Keratinocyte (primary cell): ENCODE measurements around the gene HCFC1. TPM values are rescaled to one million over a fixed set of nuclear protein-coding genes. Genes with fewer than 3 reads are reported as not detected.
A peak's percentile ranks its signal among the peaks of the same experiment; 100 is the strongest.
"Not testable (repeated sequence)": the region's sequence is repeated elsewhere in the genome, so short reads cannot be mapped to it uniquely, and the experiment has no call there.

Experiments used
- DNase-seq: peaks from one replicate; pipeline ENCODE4 v3.0.0-alpha.2; 2011; ENCODE audit warnings: low read depth, missing footprints, low spot score
- FAIRE-seq: peaks from 2 replicates; lab custom pipeline; 2011; peaks lifted over from hg19 to GRCh38; lab: Jason Lieb, UNC
- H2AFZ ChIP-seq: 2 replicates; pipeline ENCODE4 v1.6.0; 2012; ENCODE audit warnings: low read length, control low read depth, inconsistent platforms; ENCODE audit not compliant: control insufficient read depth
- H3K27ac ChIP-seq: 2 replicates; pipeline ENCODE4 v1.5.1; 2011; ENCODE audit warnings: low read length; ENCODE audit not compliant: control insufficient read depth, insufficient read depth
- H3K27me3 ChIP-seq: 3 replicates; pipeline ENCODE4 v1.6.0; 2011; ENCODE audit warnings: low read length; ENCODE audit not compliant: control insufficient read depth, insufficient read depth; ENCODE audit errors: extremely low read depth
- H3K36me3 ChIP-seq, 2 experiments: 2 replicates in 1 of 2; 3 replicates in 1 of 2; pipeline ENCODE4 v1.5.1; 2011; ENCODE audit warnings: low read length in 2 of 2, mild to moderate bottlenecking in 1 of 2; ENCODE audit not compliant: control insufficient read depth in 2 of 2, insufficient read depth in 2 of 2; ENCODE audit errors: extremely low read depth in 1 of 2
- H3K4me1 ChIP-seq: 3 replicates; pipeline ENCODE4 v1.5.1; 2011; ENCODE audit warnings: low read length; ENCODE audit not compliant: control insufficient read depth, insufficient read depth; ENCODE audit errors: extremely low read depth
- H3K4me2 ChIP-seq: 3 replicates; pipeline ENCODE4 v1.6.0; 2011; ENCODE audit warnings: low read depth, low read length; ENCODE audit not compliant: control insufficient read depth, insufficient read depth; ENCODE audit errors: extremely low read depth
- H3K4me3 ChIP-seq, 3 experiments: fragments of 200-600 bp in 1 of 3; sonication (generic) in 1 of 3; 2 replicates in 2 of 3; 3 replicates in 1 of 3; pipeline ENCODE4 v1.5.1; 2011 to 2016; ENCODE audit warnings: low read length in 3 of 3, mild to moderate bottlenecking in 3 of 3, control low read depth in 2 of 3, inconsistent platforms in 1 of 3, low read depth in 1 of 3, mixed read lengths in 1 of 3, mixed run types in 1 of 3, moderate library complexity in 1 of 3; ENCODE audit not compliant: control insufficient read depth in 2 of 3, insufficient read depth in 2 of 3; ENCODE audit errors: extremely low read depth in 1 of 3
- H3K79me2 ChIP-seq: 2 replicates; pipeline ENCODE4 v1.6.0; 2012; ENCODE audit warnings: low read length; ENCODE audit not compliant: control insufficient read depth, insufficient read depth
- H3K9ac ChIP-seq: 3 replicates; pipeline ENCODE4 v1.6.0; 2011; ENCODE audit warnings: low read length; ENCODE audit not compliant: control insufficient read depth, insufficient read depth; ENCODE audit errors: extremely low read depth
- H3K9me1 ChIP-seq: 3 replicates; pipeline ENCODE4 v1.6.0; 2011; ENCODE audit warnings: low read length; ENCODE audit not compliant: control insufficient read depth, insufficient read depth; ENCODE audit errors: extremely low read depth
- H3K9me3 ChIP-seq: 2 replicates; pipeline ENCODE4 v1.5.1; 2012; ENCODE audit warnings: low read depth, low read length; ENCODE audit not compliant: control insufficient read depth
- H4K20me1 ChIP-seq: 3 replicates; pipeline ENCODE4 v1.6.0; 2011; ENCODE audit warnings: low read length; ENCODE audit not compliant: control insufficient read depth, insufficient read depth; ENCODE audit errors: extremely low read depth
- CTCF ChIP-seq, 3 experiments: IDR thresholded peaks in 1 of 3; conservative IDR thresholded peaks in 1 of 3; optimal IDR thresholded peaks in 1 of 3; 2 replicates in 2 of 3; 3 replicates in 1 of 3; pipeline versions ENCODE3 to v1.5.1; 2011; ENCODE audit warnings: low read length in 3 of 3, mild to moderate bottlenecking in 3 of 3, moderate library complexity in 2 of 3, control low read depth in 1 of 3, inconsistent platforms in 1 of 3; ENCODE audit not compliant: insufficient read depth in 2 of 3; ENCODE audit errors: extremely low read depth in 1 of 3
- EZH2 ChIP-seq: IDR thresholded peaks from one replicate; pipeline ENCODE4 v1.6.1; 2012; ENCODE audit warnings: inconsistent platforms, mild to moderate bottlenecking, low read length, moderate library complexity
- dilution Hi-C: fragments of 300-500 bp; cut with MboI; formaldehyde crosslinking; loops from one replicate; pipeline ENCODE4 v1.7.0; 2020; ENCODE audit warnings: low sequenced_read_pairs; ENCODE audit not compliant: extremely low pct_ligation_motif_present
- polyA plus RNA-seq, 5 experiments: library from polyadenylated mRNA; depleted of rRNA in 3 of 5; stranded (reverse) in 3 of 5; stranded (forward) in 1 of 5; unstranded in 1 of 5; fragments of >200 nt; gene quantifications; 1 replicate in 1 of 5; 2 replicates in 3 of 5; 3 replicates in 1 of 5; pipeline versions ENCODE4 v1.2.1 to v1.2.3, GENCODE V29; 2011 to 2012; ENCODE audit warnings: missing spikeins in 2 of 5, low read depth in 1 of 5, low replicate concordance in 1 of 5

Gene HCFC1
- polyA plus RNA-seq, 1 donor (not counting 4 experiments of a cell fraction or from before 2014, with no cell fraction given): 2.7 TPM

GRCh38 chrX:153999359-154000037 lies 27.9 kb upstream of the HCFC1 start:
- no peaks in the 10 kb centered on the region for H3K9me3 ChIP-seq
- H3K9me1 ChIP-seq: no peaks in the 10 kb centered on the region
- no peak overlapping the region for H3K4me3 ChIP-seq
- H3K79me2 ChIP-seq: no peaks in the 10 kb centered on the region
- FAIRE-seq (peak; percentile 26), DNase-seq (no peak)
- H3K4me1 ChIP-seq: peaks cover 5% of the 10 kb centered on the region
- no peaks in the 10 kb centered on the region for H3K36me3 ChIP-seq
- no peak overlapping the region for H2AFZ ChIP-seq
- H3K9ac ChIP-seq: no peak overlapping the region
- no peak for TF ChIP-seq CTCF (optimal IDR thresholded peaks at IDR 0.05 in 1 of 3, IDR thresholded peaks at IDR 0.05 in 1 of 3, conservative IDR thresholded peaks at IDR 0.05 in 1 of 3; ENCODE audit: extremely low read depth in 1 of 3, insufficient read depth in 2 of 3, low read length in 3 of 3)
- TF ChIP-seq EZH2: no peak
- dilution Hi-C loops: no loop called here
- peak overlapping the region; percentile 50 for H3K4me2 ChIP-seq
- no peaks in the 10 kb centered on the region for H3K27me3 ChIP-seq
- H3K27ac ChIP-seq: no peak overlapping the region
- H4K20me1 ChIP-seq: no peaks in the 10 kb centered on the region

DNA sequence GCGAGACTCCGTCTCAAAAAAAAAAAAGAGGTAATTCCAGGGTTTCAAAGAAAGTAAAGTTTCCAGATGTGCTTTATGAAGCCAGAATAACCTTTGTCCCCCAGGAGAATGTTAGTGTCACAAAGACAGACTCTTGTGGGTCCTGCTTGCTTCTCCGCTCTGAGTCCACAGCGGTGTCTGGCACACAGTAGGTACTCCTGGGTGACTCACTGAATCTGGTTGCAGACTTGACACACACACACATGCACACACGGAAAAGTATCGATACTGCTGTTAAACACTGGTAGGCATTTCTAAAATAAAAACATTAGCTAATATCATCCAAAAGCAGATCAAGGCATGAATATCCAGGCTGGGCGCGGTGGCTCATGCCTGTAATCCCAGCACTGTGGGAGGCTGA lies 23.9 kb upstream of the HCFC1 start:
- no peaks in the 10 kb centered on the region for H3K36me3 ChIP-seq
- dilution Hi-C loops: no loop called here
- H3K4me3 ChIP-seq: no peak overlapping the region
- no peak overlapping the region for H3K27ac ChIP-seq
- TF ChIP-seq CTCF (optimal IDR thresholded peaks at IDR 0.05 in 1 of 3, IDR thresholded peaks at IDR 0.05 in 1 of 3, conservative IDR thresholded peaks at IDR 0.05 in 1 of 3; ENCODE audit: extremely low read depth in 1 of 3, insufficient read depth in 2 of 3, low read length in 3 of 3) (no peak), EZH2 (no peak)
- no peak for DNase-seq
- no peaks in the 10 kb centered on the region for H3K27me3 ChIP-seq
- H3K79me2 ChIP-seq: no peaks in the 10 kb centered on the region
- H3K4me2 ChIP-seq: no peak overlapping the region
- FAIRE-seq: no peak
- H4K20me1 ChIP-seq: no peaks in the 10 kb centered on the region
- H2AFZ ChIP-seq: no peak overlapping the region
- no peaks in the 10 kb centered on the region for H3K9me3 ChIP-seq
- peaks cover 5% of the 10 kb centered on the region for H3K4me1 ChIP-seq
- no peak overlapping the region for H3K9ac ChIP-seq
- no peaks in the 10 kb centered on the region for H3K9me1 ChIP-seq

DNA sequence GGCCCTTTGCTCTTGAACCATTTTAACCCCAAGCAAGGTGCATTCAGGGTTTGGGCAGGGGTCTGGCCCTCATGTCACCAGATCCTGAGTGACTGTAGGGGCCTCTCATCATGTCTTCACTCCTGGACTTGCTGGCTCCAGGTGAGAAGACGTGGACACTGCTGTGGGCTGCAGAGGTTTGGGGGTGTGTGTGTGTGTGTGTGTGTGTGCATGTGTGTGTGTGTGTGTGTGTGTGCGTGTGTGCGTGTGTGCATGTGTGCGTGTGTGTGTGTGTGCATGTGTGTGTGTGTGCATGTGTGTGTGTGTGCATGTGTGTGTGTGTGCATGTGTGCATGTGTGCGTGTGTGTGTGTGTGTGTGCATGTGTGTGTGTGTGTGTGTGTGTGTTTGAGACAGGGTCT lies 22.8 kb upstream of the HCFC1 start:
- H3K9me3 ChIP-seq, H3K4me1 ChIP-seq, H3K27me3 ChIP-seq, H3K9ac ChIP-seq, DNase-seq, H4K20me1 ChIP-seq, H3K4me2 ChIP-seq, H3K36me3 ChIP-seq, H2AFZ ChIP-seq, H3K4me3 ChIP-seq, dilution Hi-C loops, FAIRE-seq, H3K9me1 ChIP-seq, H3K79me2 ChIP-seq, H3K27ac ChIP-seq: not testable (repeated sequence)
